OCI-LY1 (cell line): Measurements from ENCODE around the gene AGAP1.

Source experiments
- EZH2 ChIP-seq: fragments of 200-600 bp; sonication (generic), shearing (Covaris generic); IDR thresholded peaks from 2 replicates; pipeline ENCODE4 v1.8.0; 2017; ENCODE audit warnings: borderline replicate concordance, mixed run types, mild to moderate bottlenecking, antibody characterized with exemption, low read length, moderate library complexity, mixed read lengths
- TF ChIP-seq, protein P1 (sequence below): fragments of 200-600 bp; sonication (generic), shearing (Covaris generic); IDR thresholded peaks from 2 replicates; pipeline ENCODE4 v1.5.1; 2017; ENCODE audit warnings: mild to moderate bottlenecking, antibody characterized with exemption, low read length, moderate library complexity, mixed read lengths

DNA sequence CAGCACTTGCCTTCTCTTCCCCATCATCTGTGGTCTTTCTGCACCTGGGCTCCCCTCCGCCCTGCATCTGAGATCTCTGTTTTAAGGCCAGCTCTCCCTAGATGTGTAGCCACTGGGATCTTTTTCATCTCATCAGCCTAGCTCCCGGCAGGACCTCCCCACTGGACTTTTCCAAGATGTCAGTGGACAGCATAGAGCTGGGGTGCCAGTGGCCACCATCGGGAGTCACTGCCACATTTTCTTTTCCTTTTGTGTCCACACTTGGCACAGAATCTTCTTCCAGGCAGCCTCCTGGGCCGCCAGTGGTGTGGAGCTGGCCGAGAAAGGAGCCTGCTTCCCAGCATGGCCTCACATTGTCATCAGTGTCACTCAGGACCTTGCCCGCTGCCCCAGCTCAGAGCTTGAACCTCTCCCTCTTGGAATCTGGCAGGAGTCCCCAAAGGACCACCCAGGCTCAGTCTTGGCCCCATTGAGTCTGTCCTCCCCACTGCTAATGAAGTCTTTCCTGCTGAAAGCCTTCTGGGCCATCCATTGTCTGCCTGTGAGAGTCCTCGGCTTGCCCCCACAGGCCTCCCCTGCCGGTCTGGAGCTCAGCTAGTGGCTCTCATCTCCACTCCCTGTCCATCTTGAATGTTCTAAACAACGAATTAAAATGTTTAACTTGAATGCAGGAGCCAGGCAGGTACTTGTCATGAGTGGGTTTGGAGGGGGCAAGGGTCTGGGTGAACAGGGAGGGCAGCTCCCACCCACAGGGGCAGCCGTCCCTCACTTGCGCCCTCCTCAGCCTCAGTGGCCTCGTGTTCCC, 349.9 kb downstream of the AGAP1 start:
- TF ChIP-seq, protein P1, sequence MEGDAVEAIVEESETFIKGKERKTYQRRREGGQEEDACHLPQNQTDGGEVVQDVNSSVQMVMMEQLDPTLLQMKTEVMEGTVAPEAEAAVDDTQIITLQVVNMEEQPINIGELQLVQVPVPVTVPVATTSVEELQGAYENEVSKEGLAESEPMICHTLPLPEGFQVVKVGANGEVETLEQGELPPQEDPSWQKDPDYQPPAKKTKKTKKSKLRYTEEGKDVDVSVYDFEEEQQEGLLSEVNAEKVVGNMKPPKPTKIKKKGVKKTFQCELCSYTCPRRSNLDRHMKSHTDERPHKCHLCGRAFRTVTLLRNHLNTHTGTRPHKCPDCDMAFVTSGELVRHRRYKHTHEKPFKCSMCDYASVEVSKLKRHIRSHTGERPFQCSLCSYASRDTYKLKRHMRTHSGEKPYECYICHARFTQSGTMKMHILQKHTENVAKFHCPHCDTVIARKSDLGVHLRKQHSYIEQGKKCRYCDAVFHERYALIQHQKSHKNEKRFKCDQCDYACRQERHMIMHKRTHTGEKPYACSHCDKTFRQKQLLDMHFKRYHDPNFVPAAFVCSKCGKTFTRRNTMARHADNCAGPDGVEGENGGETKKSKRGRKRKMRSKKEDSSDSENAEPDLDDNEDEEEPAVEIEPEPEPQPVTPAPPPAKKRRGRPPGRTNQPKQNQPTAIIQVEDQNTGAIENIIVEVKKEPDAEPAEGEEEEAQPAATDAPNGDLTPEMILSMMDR = no peak
- no peak for TF ChIP-seq EZH2
